Keratinocyte (primary cell): ENCODE results near the gene PKHD1. TPM values are rescaled to one million over a fixed set of nuclear protein-coding genes. Genes with fewer than 3 reads are reported as not detected.

Experiments
- DNase-seq: peaks from one replicate; pipeline ENCODE4 v3.0.0-alpha.2; 2011; ENCODE audit warnings: low read depth, missing footprints, low spot score
- FAIRE-seq: peaks from 2 replicates; lab custom pipeline; 2011; peaks lifted over from hg19 to GRCh38; lab: Jason Lieb, UNC
- H2AFZ ChIP-seq: 2 replicates; pipeline ENCODE4 v1.6.0; 2012; ENCODE audit warnings: low read length, control low read depth, inconsistent platforms; ENCODE audit not compliant: control insufficient read depth
- H3K27ac ChIP-seq: 2 replicates; pipeline ENCODE4 v1.5.1; 2011; ENCODE audit warnings: low read length; ENCODE audit not compliant: control insufficient read depth, insufficient read depth
- H3K27me3 ChIP-seq: 3 replicates; pipeline ENCODE4 v1.6.0; 2011; ENCODE audit warnings: low read length; ENCODE audit not compliant: control insufficient read depth, insufficient read depth; ENCODE audit errors: extremely low read depth
- H3K36me3 ChIP-seq, 2 experiments: 2 replicates in 1 of 2; 3 replicates in 1 of 2; pipeline ENCODE4 v1.5.1; 2011; ENCODE audit warnings: low read length in 2 of 2, mild to moderate bottlenecking in 1 of 2; ENCODE audit not compliant: control insufficient read depth in 2 of 2, insufficient read depth in 2 of 2; ENCODE audit errors: extremely low read depth in 1 of 2
- H3K4me1 ChIP-seq: 3 replicates; pipeline ENCODE4 v1.5.1; 2011; ENCODE audit warnings: low read length; ENCODE audit not compliant: control insufficient read depth, insufficient read depth; ENCODE audit errors: extremely low read depth
- H3K4me2 ChIP-seq: 3 replicates; pipeline ENCODE4 v1.6.0; 2011; ENCODE audit warnings: low read depth, low read length; ENCODE audit not compliant: control insufficient read depth, insufficient read depth; ENCODE audit errors: extremely low read depth
- H3K4me3 ChIP-seq, 3 experiments: fragments of 200-600 bp in 1 of 3; sonication (generic) in 1 of 3; 2 replicates in 2 of 3; 3 replicates in 1 of 3; pipeline ENCODE4 v1.5.1; 2011 to 2016; ENCODE audit warnings: low read length in 3 of 3, mild to moderate bottlenecking in 3 of 3, control low read depth in 2 of 3, inconsistent platforms in 1 of 3, low read depth in 1 of 3, mixed read lengths in 1 of 3, mixed run types in 1 of 3, moderate library complexity in 1 of 3; ENCODE audit not compliant: control insufficient read depth in 2 of 3, insufficient read depth in 2 of 3; ENCODE audit errors: extremely low read depth in 1 of 3
- H3K79me2 ChIP-seq: 2 replicates; pipeline ENCODE4 v1.6.0; 2012; ENCODE audit warnings: low read length; ENCODE audit not compliant: control insufficient read depth, insufficient read depth
- H3K9ac ChIP-seq: 3 replicates; pipeline ENCODE4 v1.6.0; 2011; ENCODE audit warnings: low read length; ENCODE audit not compliant: control insufficient read depth, insufficient read depth; ENCODE audit errors: extremely low read depth
- H3K9me1 ChIP-seq: 3 replicates; pipeline ENCODE4 v1.6.0; 2011; ENCODE audit warnings: low read length; ENCODE audit not compliant: control insufficient read depth, insufficient read depth; ENCODE audit errors: extremely low read depth
- H3K9me3 ChIP-seq: 2 replicates; pipeline ENCODE4 v1.5.1; 2012; ENCODE audit warnings: low read depth, low read length; ENCODE audit not compliant: control insufficient read depth
- H4K20me1 ChIP-seq: 3 replicates; pipeline ENCODE4 v1.6.0; 2011; ENCODE audit warnings: low read length; ENCODE audit not compliant: control insufficient read depth, insufficient read depth; ENCODE audit errors: extremely low read depth
- CTCF ChIP-seq, 3 experiments: IDR thresholded peaks in 1 of 3; conservative IDR thresholded peaks in 1 of 3; optimal IDR thresholded peaks in 1 of 3; 2 replicates in 2 of 3; 3 replicates in 1 of 3; pipeline versions ENCODE3 to v1.5.1; 2011; ENCODE audit warnings: low read length in 3 of 3, mild to moderate bottlenecking in 3 of 3, moderate library complexity in 2 of 3, control low read depth in 1 of 3, inconsistent platforms in 1 of 3; ENCODE audit not compliant: insufficient read depth in 2 of 3; ENCODE audit errors: extremely low read depth in 1 of 3
- EZH2 ChIP-seq: IDR thresholded peaks from one replicate; pipeline ENCODE4 v1.6.1; 2012; ENCODE audit warnings: inconsistent platforms, mild to moderate bottlenecking, low read length, moderate library complexity
- dilution Hi-C: fragments of 300-500 bp; cut with MboI; formaldehyde crosslinking; loops from one replicate; pipeline ENCODE4 v1.7.0; 2020; ENCODE audit warnings: low sequenced_read_pairs; ENCODE audit not compliant: extremely low pct_ligation_motif_present
- polyA plus RNA-seq, 5 experiments: library from polyadenylated mRNA; depleted of rRNA in 3 of 5; stranded (reverse) in 3 of 5; stranded (forward) in 1 of 5; unstranded in 1 of 5; fragments of >200 nt; gene quantifications; 1 replicate in 1 of 5; 2 replicates in 3 of 5; 3 replicates in 1 of 5; pipeline versions ENCODE4 v1.2.1 to v1.2.3, GENCODE V29; 2011 to 2012; ENCODE audit warnings: missing spikeins in 2 of 5, low read depth in 1 of 5, low replicate concordance in 1 of 5

The PKHD1 gene
- polyA plus RNA-seq, 1 donor (not counting 4 experiments of a cell fraction or from before 2014, with no cell fraction given), result under 0.01 TPM

- no peak overlapping the region for H3K4me3 ChIP-seq
- H2AFZ ChIP-seq, result no peak overlapping the region
- TF ChIP-seq CTCF (optimal IDR thresholded peaks at IDR 0.05 in 1 of 3, IDR thresholded peaks at IDR 0.05 in 1 of 3, conservative IDR thresholded peaks at IDR 0.05 in 1 of 3; ENCODE audit: extremely low read depth in 1 of 3, insufficient read depth in 2 of 3, low read length in 3 of 3), result no peak
- no peak for TF ChIP-seq EZH2
- FAIRE-seq, result no peak
- H3K4me1 ChIP-seq, result no peaks in the 10 kb centered on the region
- no peaks in the 10 kb centered on the region for H3K9me1 ChIP-seq
- H4K20me1 ChIP-seq, result no peaks in the 10 kb centered on the region
- no peak overlapping the region for H3K9ac ChIP-seq
- no peaks in the 10 kb centered on the region for H3K79me2 ChIP-seq
- H3K4me2 ChIP-seq, result no peak overlapping the region
- dilution Hi-C loops, result no loop called here
- peaks cover 3% of the 10 kb centered on the region for H3K27me3 ChIP-seq
- DNase-seq, result no peak
- no peaks in the 10 kb centered on the region for H3K9me3 ChIP-seq
- no peak overlapping the region for H3K27ac ChIP-seq
- no peaks in the 10 kb centered on the region for H3K36me3 ChIP-seq
These were observed 38.8 kb upstream of the PKHD1 start for GRCh38 chr6:52126231-52126630.

DNA sequence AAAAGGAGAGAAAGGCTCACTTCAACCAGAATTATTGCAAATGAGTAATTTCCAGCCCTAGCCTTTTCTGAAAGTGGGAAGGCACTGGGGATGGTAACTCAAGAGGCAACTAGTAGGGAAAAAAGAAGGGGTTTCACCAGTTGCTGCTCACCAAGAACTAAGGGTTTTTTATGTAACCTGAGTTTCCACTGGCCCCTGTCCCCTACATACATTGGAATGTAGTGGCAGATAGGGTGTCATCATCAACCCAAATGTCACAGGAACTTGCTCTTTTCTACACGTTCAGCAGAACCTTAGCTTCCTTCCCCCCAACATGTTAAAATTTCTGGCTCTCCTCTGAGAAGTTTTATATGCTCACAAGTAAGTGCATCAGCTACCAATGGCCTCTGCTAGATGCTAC lies 38.2 kb upstream of the PKHD1 start:
- Histone ChIP-seq H3K9me1 (no peaks in the 10 kb centered on the region), H2AFZ (no peak overlapping the region), H3K9ac (no peak overlapping the region), H4K20me1 (no peaks in the 10 kb centered on the region), H3K4me1 (no peaks in the 10 kb centered on the region), H3K27me3 (peaks cover 3% of the 10 kb centered on the region), H3K79me2 (no peaks in the 10 kb centered on the region), H3K4me3 (no peak overlapping the region), H3K27ac (no peak overlapping the region), H3K4me2 (no peak overlapping the region), H3K9me3 (no peaks in the 10 kb centered on the region), H3K36me3 (no peaks in the 10 kb centered on the region)
- no peak for TF ChIP-seq EZH2
- no peak for TF ChIP-seq CTCF (optimal IDR thresholded peaks at IDR 0.05 in 1 of 3, IDR thresholded peaks at IDR 0.05 in 1 of 3, conservative IDR thresholded peaks at IDR 0.05 in 1 of 3; ENCODE audit: extremely low read depth in 1 of 3, insufficient read depth in 2 of 3, low read length in 3 of 3)
- FAIRE-seq, result no peak
- dilution Hi-C loops, result no loop called here
- no peak for DNase-seq
